ENCODE results near the gene SORCS2.
A peak's percentile ranks its signal among the peaks of the same experiment; 100 is the strongest.
"Not testable (repeated sequence)": the region's sequence is repeated elsewhere in the genome, so short reads cannot be mapped to it uniquely, and the experiment has no call there.

The SORCS2 gene

DNA sequence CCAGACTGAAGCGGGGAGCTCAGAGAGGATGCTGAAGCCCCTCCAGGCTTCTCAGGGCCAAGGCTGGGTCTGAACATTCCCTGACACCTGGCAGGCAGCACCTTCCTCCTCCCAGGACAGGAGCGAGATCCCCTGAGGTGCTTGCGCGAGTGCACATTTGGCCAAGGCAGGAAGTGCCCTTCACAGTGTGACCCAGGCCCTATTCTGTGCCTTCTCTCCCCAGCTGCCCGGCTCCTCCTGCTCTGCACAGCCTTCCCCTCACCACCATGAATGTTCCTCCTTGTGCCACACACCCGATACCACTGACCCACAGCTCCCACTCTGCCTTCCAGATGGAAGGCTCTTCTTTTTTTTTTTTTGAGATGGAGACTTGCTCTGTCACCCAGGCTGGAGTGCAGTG, 259.5 kb downstream of the SORCS2 start:
- no peak for DNase-seq (ENCODE audit: low spot score)

DNA sequence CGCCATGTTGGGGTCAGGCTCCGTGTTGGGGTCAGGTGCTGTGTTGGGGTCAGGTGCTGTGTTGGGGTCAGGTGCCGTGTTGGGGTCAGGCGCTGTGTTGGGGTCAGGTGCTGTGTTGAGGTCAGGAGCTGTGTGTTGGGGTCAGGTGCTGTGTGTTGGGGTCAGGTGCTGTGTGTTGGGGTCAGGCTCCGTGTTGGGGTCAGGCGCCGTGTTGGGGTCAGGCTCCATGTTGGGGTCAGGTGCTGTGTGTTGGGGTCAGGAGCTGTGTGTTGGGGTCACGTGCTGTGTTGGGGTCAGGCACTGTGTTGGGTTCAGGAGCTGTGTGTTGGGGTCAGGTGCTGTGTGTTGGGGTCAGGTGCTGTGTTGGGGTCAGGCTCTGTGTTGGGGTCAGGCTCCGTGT, 260.5 kb downstream of the SORCS2 start:
- DNase-seq (ENCODE audit: low spot score) = not testable (repeated sequence)

DNA sequence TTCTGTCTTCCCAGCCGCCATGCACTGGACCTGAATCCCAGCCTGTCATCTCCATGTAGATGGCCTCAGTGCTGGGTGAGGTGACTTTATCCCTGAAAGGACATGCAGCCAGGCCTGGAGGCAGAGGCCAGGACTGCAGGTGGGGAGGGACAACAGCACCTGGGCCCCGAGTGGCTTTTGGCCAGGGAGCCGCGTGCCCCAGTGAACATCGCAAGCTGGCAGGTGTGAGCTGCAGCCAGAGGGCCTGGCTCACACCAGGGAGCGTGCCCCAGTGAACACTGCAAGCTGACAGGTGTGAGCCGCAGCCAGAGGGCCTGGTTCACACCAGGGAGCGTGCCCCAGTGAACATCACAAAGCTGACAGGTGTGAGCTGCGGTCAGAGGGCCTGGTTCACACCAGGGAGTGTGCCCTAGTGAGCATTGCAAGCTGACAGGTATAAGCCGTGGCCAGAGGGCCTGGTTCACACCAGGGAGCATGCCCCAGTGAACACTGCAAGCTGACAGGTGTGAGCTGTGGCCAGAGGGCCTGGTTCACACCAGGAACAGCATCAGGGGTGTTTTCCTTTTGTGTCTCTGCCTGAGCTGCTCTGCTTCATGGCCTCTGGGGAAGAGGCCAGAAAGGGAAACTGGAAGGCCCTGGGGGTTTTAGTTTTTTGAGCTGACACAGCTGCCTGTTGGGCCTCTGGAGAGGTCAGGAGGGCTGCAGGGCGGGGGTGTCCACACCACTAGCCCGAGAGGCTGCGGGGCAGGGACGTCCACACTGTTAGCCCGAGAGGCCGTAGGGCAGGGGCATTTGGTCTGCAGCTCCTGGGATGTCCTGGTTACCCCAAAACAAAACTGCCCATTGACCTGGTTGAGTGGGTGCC, 265.1 kb downstream of the SORCS2 start:
- no peak for DNase-seq (ENCODE audit: low spot score)

DNA sequence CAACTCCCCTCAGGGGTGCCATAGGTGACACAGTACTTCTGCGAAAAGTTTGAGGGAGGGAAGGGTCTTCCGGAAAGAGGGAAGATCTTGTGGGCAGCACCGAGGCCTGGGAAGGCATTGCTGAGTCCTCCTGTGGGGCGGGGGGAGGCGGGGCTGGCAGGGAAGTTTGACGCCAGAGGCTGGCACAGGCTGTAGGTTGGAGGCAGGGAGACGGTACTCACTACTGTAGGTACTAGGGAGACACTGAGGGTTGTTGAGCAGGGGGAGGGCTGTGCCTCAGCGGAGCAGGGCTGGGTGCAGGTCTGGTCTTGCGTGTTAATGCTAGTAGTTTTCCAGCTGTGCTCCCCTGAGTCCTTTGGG, 265.7 kb downstream of the SORCS2 start:
- DNase-seq (ENCODE audit: low spot score) = no peak

DNA sequence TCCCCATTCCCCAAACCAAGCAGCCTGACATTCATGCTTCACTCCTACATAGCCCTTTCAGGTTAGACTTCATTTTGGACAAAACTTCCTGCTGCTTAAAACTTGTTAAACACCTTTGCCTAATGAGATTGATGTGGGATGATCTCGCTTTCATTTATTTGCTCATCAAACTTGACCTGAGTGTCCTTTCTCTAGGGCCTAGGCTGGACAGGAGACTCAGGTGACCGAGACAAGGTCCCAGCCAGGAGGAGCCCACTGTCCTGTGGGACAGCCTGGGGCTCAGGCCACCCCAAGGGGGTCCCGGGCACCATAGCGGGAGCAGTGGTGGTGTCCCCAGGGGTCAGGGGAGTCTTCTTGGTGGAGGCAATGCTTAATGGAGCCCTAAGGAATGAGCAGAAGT, 266.1 kb downstream of the SORCS2 start:
- no peak for DNase-seq (ENCODE audit: low spot score)

DNA sequence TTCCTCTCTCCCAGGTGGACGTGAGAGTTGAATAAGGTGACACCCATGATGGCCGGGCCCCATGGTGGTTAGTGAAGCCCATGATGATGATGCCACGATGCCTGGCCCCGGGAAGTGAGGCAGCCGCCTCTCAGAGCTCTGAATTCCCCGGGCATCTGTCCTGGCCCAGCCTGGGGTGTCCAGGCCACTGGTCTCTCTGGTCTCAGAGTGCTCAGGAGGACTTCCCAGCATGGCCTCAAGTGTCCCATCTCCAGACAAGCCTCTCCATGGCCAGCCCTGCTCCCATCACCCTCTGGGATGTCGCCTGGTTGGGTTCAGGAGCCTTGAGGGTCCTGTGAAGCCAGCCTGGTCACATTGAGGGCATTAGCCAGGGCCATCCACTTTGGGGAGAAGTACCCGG, 267.1 kb downstream of the SORCS2 start:
- no peak for DNase-seq (ENCODE audit: low spot score)

DNA sequence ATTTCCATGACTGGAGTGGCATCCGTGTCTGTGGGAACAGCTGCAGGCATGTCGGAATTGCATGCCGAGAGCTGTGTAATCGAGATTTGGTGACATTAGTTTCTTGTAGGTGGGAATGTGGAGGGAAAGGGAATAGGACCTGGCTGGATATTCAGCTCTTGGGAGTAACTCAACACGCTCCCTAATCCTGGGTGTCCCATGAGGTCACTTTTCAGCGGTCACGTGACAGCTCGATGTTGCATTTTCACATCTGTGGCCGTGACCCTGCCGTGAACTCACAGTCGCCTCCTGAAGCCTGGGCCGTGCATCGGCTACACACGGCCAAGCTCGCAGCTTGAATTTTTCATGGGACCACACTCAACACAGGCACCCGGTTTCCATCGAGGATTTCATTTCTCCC, 268.2 kb downstream of the SORCS2 start:
- DNase-seq (ENCODE audit: low spot score) = no peak

DNA sequence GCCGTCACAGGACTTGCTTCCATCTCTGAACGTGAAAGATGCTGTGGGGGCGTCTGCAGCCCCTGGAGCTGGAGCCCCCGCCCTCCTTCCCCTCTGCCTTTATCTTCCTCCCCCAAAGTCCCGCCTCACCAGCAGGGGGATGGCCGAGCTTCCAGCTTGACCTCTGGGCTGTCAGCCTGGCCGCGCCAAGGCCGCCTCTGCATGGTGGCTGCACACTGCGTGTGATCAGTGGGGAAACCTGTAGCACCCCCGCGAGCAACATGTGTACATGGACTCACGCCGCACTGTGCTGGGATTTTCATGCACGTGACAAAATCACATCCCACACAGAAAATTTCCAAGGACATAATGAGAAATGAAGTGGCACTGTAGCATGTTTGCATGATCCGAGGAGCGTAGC, 268.9 kb downstream of the SORCS2 start:
- no peak for DNase-seq (ENCODE audit: low spot score)

DNA sequence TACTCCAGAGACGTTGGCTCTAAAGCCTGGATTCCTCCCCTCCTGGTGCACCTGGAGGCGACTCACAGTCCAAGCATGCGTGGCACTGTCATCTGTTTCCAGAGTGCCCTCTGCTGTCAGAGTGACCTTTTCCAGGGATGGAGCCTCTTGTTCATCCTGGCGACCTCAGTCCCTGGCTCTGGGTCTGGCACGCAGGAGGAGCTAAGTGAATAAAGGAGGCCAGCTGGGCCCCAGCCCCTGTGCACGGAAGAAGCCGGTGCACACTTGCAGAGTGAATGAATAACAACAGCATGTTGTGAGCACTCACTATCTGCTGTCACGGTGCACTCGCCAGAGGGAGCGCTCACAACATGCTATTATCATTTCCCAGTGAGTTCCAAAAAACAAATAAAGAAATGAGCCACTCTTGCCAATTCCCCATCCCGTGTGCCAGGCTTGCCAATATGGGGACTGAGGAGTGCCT, 270.2 kb downstream of the SORCS2 start:
- peak; percentile 76 for DNase-seq (ENCODE audit: low spot score)

DNA sequence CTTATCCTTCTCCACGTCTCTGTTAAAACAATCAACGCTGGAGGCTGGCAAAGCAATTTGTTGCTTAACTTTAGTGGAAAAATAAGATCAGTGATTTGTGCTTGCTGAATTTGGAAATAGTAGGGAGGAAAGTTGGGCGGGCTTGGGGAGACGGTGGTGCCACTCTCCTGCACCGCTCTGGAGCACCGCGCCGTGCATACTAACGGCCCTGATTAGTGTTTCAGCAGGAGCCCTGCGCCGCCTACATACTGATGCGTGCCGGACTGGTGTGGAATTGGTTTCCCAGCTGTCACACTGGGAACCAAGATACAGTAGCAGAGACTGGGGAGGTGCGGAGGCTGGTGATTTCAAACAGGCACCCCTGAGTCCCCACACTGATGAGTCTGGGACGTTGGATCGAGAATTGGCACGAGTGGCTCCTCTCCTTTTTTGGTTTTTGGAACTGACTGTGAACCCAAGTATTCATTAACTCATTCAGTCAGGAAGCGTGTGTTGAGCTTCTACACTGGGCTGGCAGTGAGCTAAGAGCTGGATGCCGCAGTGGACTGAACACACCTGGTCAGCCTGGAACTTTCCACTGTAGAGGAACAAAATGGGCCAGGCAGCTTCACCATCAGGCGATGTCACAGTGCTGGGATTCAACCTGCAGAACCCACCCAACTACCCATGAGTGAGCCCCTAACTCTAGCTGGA, 271.4 kb downstream of the SORCS2 start:
- no peak for DNase-seq (ENCODE audit: low spot score)

DNA sequence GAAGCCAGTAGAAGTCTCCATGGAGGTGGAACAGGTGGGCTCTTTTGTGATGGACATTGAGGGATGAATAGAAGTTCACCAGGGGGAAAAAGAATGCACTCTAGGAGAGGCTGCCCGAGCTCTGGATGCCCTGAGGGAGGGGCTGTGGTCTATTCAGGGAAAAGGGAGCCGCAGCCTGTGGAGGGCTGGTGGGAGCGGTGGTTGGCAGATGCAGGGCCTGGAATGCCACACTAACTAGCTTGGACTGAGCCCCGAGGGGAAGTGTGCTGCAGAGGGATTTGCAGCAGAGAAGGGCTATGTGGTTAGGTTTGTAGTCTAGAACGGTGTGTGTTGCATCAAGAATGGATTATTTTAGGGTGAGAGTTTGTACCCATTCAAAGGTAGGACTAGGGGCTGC, 271.9 kb downstream of the SORCS2 start:
- no peak for DNase-seq (ENCODE audit: low spot score)

DNA sequence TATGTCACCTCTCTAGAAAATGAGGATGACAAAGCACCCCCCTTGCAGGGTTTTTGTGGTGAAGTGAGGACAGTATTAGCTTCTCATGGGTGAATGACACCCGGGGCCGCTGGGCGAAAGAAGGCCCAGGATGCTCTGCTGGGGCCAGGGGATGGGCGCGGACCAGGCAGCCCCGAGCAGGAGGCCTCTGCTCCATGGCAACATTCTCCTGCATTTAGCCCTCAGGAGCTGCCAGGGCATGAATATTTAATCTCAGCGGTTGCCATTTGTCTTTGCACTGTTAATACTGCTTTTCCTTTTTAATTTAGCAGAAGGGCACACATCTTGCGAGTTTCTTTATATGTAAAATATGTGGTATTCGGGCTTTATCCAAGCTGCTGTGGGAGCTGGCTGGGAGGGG, 272.7 kb downstream of the SORCS2 start:
- no peak for DNase-seq (ENCODE audit: low spot score)

DNA sequence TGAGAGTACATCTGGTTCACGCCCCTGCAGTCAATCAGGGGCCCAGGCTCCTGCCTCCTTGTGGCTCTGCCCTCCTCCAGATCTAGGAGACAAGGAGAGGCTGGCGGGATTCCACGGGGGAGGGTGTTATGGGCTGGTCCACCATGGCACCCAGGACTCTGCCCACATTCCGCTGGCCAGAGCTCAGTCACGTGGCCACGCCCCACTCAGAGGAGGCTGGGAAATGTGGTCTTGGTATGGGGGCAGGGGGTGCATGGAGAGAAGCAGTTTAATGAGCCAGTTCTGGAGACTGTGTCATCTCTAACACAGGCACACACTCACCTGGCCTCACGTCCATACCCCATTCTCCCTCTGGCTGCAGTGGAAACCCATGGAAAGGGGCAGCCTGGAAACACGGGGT, 273.9 kb downstream of the SORCS2 start:
- no peak for DNase-seq (ENCODE audit: low spot score)

DNA sequence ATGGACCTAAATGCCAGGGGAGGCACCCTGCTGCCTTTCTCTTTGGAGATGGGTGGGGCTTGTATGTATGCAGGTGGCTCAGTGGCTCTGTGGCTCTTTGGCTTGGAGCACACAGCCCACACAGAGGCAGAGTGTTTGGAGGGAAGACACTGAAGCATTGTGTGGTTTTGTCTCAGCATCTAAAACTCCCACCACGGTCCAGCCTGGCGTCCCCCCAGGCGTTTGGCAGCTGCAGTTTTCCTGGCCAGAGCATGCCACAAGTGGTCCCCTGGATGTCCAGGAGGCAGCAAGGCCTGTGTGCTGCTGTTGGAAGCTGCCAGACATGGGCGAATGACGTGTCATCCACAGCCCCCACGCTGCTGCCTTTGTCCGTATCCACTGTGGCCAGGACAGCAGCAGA, 274.6 kb downstream of the SORCS2 start:
- no peak for DNase-seq (ENCODE audit: low spot score)

DNA sequence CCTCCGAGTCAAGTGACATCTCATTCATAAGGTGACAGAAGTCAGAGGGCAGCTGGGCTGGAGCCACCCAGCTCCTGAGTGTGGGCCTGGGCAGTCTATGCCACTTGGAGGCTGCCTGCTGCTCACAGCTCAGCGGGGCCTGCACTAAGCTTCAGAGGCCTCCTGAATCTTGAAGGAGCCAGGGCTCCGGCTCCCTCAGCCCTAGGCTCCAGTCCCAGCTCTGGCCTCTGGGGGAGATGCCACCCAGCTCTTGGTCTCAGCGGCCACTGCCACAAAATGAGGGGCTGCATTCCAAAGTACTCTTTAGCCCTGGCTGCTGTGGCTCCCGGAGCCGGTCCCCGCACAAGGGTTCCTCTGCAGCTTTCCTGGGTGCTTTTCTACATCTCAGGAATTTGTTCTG, 275.1 kb downstream of the SORCS2 start:
- DNase-seq (ENCODE audit: low spot score) = no peak

DNA sequence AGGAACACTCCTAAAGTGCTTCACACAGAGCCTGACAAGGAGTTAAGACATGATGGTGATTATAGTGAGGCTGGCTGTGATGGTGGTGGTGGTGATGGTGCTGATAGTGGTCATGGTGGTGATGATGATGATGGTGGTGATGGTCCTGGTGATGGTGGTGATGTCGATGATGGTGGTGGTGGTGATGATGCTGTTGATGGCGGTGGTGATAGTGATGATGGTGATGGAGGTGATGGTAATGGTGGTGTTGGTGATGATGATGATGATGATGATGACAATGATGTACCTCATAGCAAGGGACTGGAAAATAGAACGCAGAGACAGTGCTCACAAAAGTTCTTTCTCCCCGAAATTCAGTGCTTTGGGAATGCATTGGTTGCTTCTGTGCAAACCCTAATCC, 276.7 kb downstream of the SORCS2 start:
- no peak for DNase-seq (ENCODE audit: low spot score)

DNA sequence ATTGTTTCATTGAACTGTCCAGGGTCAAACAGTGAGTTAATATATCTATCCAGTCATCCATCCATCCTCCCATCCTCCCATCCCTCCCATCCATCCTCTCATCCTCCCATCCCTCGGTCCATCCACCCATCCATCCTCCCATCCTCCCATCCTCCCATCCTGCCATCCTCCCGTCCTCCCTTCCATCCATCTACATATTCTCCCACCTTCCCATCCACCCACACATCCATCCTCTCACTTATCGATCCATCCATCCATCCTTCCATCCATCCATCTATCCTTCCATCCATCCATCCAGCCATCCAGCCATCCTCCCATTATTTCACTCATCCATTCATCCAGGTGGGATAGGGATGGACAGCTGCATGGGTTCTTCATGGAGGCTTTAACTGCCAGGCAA, 277.8 kb downstream of the SORCS2 start:
- DNase-seq (ENCODE audit: low spot score) = no peak

DNA sequence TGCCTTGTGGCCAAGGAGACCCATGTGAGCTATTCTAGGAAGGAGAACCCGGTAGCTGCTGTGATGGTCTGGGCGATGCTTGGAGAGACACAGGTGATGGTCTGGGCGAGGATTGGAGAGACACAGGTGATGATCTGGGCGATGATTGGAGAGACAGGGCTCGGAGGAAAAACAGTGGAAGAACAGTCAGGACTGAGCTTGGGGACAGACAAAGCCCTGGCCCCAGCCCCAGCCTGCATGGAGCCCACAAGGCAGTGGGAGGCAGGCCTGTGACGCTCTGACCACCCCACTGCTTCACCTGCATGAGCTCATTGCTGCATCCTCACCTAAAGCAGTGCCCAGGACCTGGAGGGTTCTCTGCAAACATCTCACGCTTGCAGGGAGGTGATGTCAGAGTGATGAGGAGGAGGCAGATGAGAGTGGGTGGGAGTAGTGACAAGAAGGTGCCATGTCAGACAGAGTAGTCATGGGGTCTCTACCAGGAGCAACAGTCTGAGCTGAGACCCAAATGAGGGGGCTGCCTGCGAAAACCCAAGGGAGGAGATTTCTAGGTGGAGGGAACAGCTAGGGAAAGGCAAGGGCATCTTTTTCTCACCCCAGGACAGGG, 278.3 kb downstream of the SORCS2 start:
- DNase-seq (ENCODE audit: low spot score) = no peak

DNA sequence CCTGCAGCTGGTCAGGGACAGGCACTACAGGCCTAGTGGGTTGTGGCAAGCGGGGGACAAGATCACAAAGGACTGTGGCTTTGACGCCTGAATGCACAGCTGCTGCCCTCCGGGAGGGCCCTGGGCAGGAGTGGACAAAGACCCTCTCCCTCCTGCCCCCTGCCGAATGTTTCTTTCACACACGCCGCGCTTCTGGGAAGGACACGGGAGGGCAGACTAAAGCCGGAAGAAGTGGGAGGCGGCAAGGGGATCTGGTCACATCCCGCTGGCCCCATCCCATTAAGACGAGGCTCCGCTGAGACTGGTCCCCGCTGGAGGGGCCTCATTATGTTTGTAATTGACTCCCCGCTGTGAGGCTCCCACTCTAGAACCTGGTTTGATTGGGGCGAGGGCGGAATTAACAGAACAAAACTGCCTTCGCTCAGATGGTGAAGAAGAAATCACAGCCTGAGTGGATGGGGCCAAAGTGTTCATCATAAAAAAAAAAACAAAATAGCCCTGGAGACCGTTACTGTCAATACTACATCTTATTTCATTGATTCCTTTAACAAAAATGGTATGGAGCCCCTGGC, 280.2 kb downstream of the SORCS2 start:
- DNase-seq (ENCODE audit: low spot score) = no peak

DNA sequence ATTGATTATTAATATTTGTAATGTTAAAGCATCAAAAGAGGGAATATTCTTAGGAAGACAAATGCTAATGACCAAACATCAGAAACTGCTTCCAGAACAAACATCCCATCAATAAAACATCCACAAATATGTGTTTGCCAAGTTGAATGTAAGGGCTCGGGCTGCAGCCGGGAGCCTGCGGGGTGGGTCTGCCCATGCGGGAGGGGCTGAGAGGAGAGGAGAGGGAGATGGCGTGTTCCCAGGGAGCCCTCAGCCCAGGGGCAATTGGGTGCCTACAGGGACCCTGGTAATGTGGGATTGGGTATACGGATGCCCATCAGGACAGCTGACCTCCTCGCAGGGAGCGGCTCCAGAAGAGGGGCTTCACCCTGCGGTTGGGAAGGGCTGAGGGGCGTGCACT, 280.7 kb downstream of the SORCS2 start:
- no peak for DNase-seq (ENCODE audit: low spot score)

DNA sequence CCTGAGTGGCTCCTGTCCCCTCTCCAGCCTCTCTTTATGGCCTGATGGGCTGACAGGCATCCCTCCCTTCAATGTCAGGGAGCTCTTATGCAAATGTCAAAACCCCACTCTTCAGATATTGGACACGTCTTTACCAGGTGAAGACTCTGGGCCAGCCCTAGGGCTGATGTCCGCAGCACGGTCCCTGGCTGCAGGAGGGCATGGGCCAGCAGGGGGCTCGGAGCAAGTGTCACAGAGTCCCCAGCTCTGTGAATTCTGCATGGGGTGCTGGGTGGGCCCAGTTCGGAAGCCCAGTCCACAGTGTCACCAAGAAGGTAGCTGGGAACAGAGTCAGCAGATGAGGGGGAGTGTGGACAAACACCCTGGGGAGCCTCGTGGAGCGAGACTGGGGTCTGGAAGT, 282.0 kb downstream of the SORCS2 start:
- no peak for DNase-seq (ENCODE audit: low spot score)

DNA sequence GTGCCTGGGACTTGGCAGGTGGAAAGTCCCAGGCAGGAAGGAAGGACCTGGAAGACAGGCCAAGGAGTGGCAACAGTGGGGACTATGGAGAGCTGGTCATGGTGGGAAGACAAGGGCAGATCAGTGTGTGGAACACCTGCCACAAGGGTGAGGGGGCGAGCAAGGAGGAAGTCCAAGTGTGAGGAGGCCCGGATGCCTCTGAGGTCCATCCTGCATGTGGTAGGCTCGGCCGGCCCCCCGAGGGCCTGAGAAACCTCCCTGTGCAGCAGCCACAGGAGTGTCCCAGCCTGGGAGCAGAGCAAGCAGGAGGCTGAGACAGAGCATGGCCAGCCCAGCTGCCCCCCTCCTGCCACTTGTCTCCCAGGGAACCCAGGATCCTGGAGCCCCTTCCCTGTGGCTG, 282.9 kb downstream of the SORCS2 start:
- no peak for DNase-seq (ENCODE audit: low spot score)

DNA sequence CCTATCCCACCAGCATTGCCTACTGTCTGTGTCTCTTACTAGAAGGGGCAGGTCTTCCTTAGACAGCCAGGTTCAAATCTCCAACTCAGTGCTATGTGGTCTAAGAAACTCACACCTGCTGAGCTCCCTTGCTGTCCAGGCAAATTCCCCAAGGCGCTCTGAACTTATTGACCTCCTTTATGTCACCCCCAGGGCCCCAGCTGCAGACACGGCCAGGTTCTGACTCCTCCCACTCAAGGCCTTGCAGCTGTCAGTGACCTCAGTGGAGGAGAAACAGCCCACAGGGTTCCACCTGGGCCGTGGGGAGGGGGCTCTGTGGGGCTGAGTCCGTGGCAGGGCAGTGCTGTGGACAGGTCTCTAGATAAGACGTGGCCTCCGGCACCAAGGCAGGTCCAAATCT, 284.5 kb downstream of the SORCS2 start:
- DNase-seq (ENCODE audit: low spot score) = no peak

All from kidney tubule cell (primary cell).